Fibroblast of mammary gland (primary cell): ENCODE measurements around the gene HAND2.

Experiments used
- DNase-seq: peaks from one replicate; pipeline ENCODE4 v3.0.0-alpha.2; 2010; ENCODE audit warnings: low read depth
- H3K4me3 ChIP-seq: 2 replicates; pipeline ENCODE4 v1.5.1; 2011; ENCODE audit warnings: low read depth, mild to moderate bottlenecking, low read length, moderate library complexity; ENCODE audit not compliant: control insufficient read depth
- CTCF ChIP-seq: conservative IDR thresholded peaks from 2 replicates; pipeline ENCODE4 v1.5.1; 2011; ENCODE audit warnings: low read depth, low read length, inconsistent platforms; ENCODE audit not compliant: control insufficient read depth, insufficient read depth

The HAND2 gene

GRCh38 chr4:173532725-173533511 lies 2.9 kb upstream of the HAND2 start:
- no peak for TF ChIP-seq CTCF
- DNase-seq = no peak
- H3K4me3 ChIP-seq = no peak overlapping the region

- no peak overlapping the region for H3K4me3 ChIP-seq
- DNase-seq = no peak
- no peak for TF ChIP-seq CTCF
Measured at GRCh38 chr4:173531086-173531965, 1.3 kb upstream of the HAND2 start.

- TF ChIP-seq CTCF = no peak
- peak; percentile 17 for DNase-seq
- peak overlapping the region; percentile 83 for H3K4me3 ChIP-seq
Measured at GRCh38 chr4:173530326-173531085, 477 bp upstream of the HAND2 start.

- TF ChIP-seq CTCF = no peak
Measured at GRCh38 chr4:173528378-173529321, 1.4 kb downstream of the HAND2 start.

GRCh38 chr4:173527103-173527891 lies 2.7 kb downstream of the HAND2 start:
- DNase-seq = peak; percentile 62
- no peak for TF ChIP-seq CTCF
- peak overlapping the region; percentile 92 for H3K4me3 ChIP-seq

More at GRCh38 chr4:173528378-173529321, 1.4 kb downstream of the HAND2 start:
- peak overlapping the region; percentile 92 for H3K4me3 ChIP-seq
- DNase-seq = peak; percentile 56
